Esophagus muscularis mucosa (tissue), 3 donors: ENCODE data around the gene CALHM1.

Experiments
- CTCF ChIP-seq, 3 experiments: fragments of 200-600 bp in 2 of 3; fragments of 450-650 bp in 1 of 3; sonication (generic) in 2 of 3; IDR thresholded peaks; one replicate each; pipeline ENCODE4 v1.5.1; 2017 to 2019; ENCODE audit warnings: antibody characterized with exemption in 3 of 3, mild to moderate bottlenecking in 2 of 3, moderate library complexity in 1 of 3
- POLR2A ChIP-seq: fragments of 450-650 bp; IDR thresholded peaks from one replicate; pipeline ENCODE4 v1.6.1; 2017; ENCODE audit warnings: antibody characterized with exemption, moderate library complexity, mild to moderate bottlenecking, low read depth

DNA sequence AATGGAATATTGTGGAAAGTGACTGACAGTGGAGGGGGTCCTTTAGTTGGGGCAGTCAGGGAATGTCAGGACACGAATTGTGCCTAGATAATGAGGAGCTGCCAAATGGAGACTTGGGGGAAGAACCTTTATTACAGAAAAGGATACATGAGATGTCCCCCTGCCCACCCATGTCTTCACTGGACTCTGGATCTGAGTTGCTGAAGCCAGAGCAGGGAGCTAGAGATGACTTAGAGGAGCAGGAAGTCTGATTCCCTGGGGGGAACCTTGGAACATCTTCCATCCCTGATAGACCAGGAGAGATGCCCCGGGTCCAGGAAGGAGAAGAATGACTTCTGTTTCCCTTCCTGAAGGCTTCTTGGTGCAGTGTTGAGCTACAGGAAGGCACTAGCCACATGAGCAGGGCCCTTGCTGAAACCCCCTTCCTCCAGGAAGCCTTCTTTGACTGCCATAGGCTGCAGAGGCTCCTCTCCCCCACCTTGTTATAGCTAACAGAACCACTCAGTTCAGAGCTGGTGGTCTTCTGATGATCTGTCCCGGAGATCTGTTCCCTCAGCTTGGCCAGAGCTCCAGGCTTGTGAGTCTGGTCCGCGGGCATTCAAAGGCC lies 34.1 kb upstream of the CALHM1 start:
- TF ChIP-seq CTCF (IDR thresholded peaks at IDR 0.05) (no peak), POLR2A (no peak)
